ENCODE data around the gene PTPRC. TPM values are rescaled to one million over a fixed set of nuclear protein-coding genes. Genes with fewer than 3 reads are reported as not detected.

The PTPRC gene
- total RNA-seq, 1 donor from 2014 or later: 35.1 TPM

- DNase-seq (ENCODE audit: low spot score): no peak
Observed at GRCh38 chr1:198641966-198642668, 3.3 kb downstream of the PTPRC start.

GRCh38 chr1:198642983-198643382, 4.1 kb downstream of the PTPRC start:
- DNase-seq (ENCODE audit: low spot score): no peak

GRCh38 chr1:198643808-198644207, 5.0 kb downstream of the PTPRC start:
- no peak for DNase-seq (ENCODE audit: low spot score)

GRCh38 chr1:198647055-198647454, 8.2 kb downstream of the PTPRC start:
- DNase-seq (ENCODE audit: low spot score): no peak

GRCh38 chr1:198648592-198648991, 9.8 kb downstream of the PTPRC start:
- DNase-seq (ENCODE audit: low spot score): no peak

GRCh38 chr1:198649232-198649967, 10.6 kb downstream of the PTPRC start:
- no peak for DNase-seq (ENCODE audit: low spot score)

GRCh38 chr1:198649968-198650338, 11.1 kb downstream of the PTPRC start:
- no peak for DNase-seq (ENCODE audit: low spot score)

GRCh38 chr1:198650506-198650905, 11.7 kb downstream of the PTPRC start:
- no peak for DNase-seq (ENCODE audit: low spot score)

- DNase-seq (ENCODE audit: low spot score): no peak
Observed at GRCh38 chr1:198651650-198652400, 13.0 kb downstream of the PTPRC start.

- DNase-seq (ENCODE audit: low spot score): no peak
Observed at GRCh38 chr1:198653808-198654413, 15.1 kb downstream of the PTPRC start.

GRCh38 chr1:198655459-198656121, 16.8 kb downstream of the PTPRC start:
- no peak for DNase-seq (ENCODE audit: low spot score)

GRCh38 chr1:198656500-198656932, 17.7 kb downstream of the PTPRC start:
- peak; percentile 82 for DNase-seq (ENCODE audit: low spot score)

GRCh38 chr1:198657550-198658064, 18.8 kb downstream of the PTPRC start:
- no peak for DNase-seq (ENCODE audit: low spot score)

- DNase-seq (ENCODE audit: low spot score): no peak
Observed at GRCh38 chr1:198660341-198661261, 21.8 kb downstream of the PTPRC start.

GRCh38 chr1:198662821-198663220, 24.0 kb downstream of the PTPRC start:
- no peak for DNase-seq (ENCODE audit: low spot score)

GRCh38 chr1:198664068-198664788, 25.4 kb downstream of the PTPRC start:
- DNase-seq (ENCODE audit: low spot score): no peak

- DNase-seq (ENCODE audit: low spot score): no peak
Observed at GRCh38 chr1:198667186-198667585, 28.3 kb downstream of the PTPRC start.

GRCh38 chr1:198667807-198668206, 29.0 kb downstream of the PTPRC start:
- DNase-seq (ENCODE audit: low spot score): no peak

GRCh38 chr1:198669023-198669698, 30.3 kb downstream of the PTPRC start:
- DNase-seq (ENCODE audit: low spot score): no peak
